ENCODE measurements around the gene CPN2.

CPN2 gene

DNA sequence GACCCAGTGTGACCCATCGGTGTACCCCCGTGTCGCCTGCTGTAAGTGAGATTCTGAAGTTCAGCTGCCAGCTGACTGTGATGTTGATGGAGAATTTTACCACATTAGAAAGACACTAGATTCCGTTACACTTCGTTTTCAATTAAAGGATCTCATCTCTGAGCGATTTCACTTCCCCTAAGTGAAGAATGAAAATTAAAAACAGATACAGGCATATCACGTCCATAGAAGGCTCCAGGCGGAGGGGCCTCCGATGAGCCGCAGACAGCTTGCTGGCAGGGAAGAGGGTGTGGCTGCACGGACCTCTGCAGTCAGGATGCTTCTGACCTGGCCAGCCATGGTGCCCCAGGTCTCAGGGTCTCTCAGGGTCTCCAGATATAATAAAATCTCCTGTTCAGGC, 6.6 kb upstream of the CPN2 start:
- no peak overlapping the region for H3K4me3 ChIP-seq (ENCODE audit: low read depth, low read length)

DNA sequence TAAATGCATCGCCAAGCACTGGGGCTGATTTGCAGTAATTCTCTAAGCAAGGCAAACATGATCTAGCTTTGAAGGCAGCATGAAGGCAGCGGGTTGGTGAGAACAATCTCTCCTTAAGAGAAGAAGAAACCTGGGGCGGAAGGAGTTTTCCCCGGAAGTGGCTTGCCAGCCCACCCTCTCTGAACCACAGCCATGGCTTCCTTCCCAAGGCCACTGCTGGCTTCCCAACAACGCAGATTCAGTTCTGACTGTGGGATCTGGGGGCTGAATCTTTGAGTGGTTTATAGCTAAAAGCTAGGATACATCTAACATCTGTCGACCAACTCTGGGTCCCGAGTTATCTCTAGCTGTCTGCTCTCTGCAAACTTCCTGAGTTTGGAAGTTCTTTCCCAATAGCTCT, 4.3 kb upstream of the CPN2 start:
- no peak overlapping the region for H3K4me3 ChIP-seq (ENCODE audit: low read depth, low read length)

DNA sequence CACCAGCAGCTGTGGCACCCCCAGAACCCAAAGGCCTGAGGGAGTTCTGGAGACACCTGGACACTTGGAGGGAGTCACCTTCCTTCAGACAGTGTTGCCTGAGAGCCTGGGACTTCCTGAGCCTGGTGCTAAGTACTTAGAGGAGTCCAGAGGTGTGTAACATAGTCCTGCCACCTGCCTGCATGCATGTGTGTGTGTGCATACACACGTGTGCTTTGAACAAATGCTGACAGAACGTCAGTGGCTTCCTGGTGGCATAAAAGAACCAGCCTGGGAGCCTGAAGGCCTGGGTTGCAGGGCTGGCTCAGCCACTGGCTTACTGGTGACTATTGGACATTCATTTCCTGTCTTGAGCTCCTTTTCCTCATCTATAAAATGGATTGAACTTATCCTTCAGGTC, 3.2 kb upstream of the CPN2 start:
- no peak overlapping the region for H3K4me3 ChIP-seq (ENCODE audit: low read depth, low read length)

DNA sequence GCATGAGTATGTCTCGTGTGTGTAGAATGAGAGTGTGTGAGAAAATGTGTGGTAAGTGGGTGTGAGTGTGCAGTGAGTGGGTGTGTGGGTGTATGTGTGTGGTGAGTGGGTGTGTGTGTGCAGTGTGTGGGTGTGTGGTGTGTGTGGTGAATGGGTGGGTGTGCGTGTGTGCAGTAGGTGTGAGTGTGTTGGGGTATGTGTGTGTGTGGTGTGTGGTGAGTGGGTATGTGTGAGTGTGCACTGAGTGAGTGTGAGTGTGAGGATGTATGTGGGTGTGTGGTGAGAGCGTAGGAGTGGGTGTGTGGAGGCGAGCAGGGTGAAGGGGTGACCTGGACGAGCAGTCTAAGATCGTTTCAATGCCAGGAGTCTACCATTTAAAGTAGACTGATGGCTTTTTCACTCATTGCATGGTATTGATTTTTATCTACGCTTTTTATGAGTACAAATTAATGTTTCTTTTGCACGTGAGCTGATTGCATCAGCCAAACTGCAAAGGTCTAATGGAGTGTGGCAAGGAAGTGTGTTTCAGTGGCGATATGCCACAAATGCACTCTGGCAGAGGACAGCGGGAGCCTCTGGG, 1.6 kb upstream of the CPN2 start:
- H3K4me3 ChIP-seq (ENCODE audit: low read depth, low read length): no peak overlapping the region

DNA sequence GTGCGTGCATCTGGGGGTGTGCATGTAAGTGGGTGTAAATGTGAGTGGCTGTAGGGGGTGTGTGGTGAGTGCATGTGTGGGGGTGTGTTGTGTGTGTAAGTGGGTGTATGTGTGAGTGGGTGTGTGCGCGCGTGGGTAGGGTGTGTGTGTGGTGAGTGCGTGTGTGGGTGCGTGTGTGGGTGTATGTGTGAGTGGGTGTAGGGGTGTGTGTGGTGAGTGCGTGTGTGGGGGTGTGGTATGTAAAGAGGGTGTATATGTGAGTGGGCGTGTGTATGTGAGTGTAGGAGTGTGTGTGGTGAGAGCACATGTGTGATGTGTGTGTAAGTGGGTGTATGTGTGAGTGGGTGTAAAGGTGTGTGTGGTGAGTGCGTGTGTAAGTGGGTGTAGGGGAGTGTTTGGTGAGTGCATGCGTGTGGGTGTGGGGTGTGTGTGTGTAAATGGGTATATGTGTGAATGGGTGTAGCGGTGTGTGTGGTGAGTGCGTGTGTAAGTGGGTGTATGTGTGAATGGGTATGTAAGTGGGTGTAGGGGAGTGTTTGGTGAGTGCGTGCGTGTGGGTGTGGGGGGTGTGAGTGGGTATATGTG, 916 bp upstream of the CPN2 start:
- H3K4me3 ChIP-seq (ENCODE audit: low read depth, low read length): no peak overlapping the region

DNA sequence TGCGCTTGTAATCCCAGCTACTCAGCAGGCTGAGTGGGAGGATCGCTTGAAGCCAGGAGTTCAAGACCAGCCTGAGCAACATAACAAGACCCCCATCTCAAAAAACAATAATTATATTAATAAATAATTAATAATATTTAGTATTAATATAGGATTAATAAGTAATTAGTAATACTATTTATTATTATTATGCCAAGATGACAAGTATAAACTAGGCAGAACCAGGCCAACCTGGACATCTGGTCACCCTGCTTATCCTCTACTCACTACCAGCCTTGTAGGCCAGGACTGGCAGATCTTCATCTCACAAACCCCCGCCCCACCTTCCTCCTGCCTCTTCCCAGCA, 429 bp downstream of the CPN2 start:
- H3K4me3 ChIP-seq (ENCODE audit: low read depth, low read length): no peak overlapping the region

DNA sequence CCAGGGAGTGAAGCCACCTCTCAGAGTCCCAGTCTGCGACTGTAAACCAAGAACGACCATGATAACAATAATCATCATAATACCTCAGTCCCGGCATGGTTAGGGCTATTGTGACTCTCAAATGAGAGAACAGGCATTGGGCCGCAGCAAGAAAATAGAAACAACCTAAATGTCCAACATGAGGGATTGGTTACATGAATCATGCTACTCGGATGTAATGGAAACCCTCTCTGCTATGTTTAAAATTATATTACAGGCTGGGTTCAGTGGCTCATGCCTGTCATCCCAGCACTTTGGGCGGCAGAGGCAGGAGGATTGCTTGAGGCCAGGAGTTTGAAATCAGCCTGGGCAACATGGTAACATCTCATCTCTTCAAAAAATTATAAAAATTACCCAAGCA, 2.8 kb downstream of the CPN2 start:
- no peak overlapping the region for H3K4me3 ChIP-seq (ENCODE audit: low read depth, low read length)

DNA sequence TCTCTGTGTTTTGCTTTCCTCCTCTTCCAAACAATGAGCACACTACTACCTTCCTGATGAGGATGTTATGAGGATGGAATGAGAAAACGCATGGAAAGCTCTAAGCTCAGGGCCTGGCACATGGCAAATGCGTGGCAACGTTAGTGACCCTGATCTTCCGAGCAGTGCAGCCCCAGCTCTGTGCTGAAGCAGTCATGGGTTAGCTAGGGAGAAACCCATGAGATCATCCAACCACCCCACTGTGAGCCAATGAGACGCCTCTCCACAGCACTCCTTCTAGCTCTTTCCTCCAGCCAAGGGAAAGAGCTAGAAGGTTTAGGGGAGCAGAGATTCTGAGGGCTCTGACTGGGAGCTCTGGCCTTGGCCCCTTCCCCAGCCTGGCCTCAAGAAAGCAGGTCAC, 4.5 kb downstream of the CPN2 start:
- H3K4me3 ChIP-seq (ENCODE audit: low read depth, low read length): no peak overlapping the region

DNA sequence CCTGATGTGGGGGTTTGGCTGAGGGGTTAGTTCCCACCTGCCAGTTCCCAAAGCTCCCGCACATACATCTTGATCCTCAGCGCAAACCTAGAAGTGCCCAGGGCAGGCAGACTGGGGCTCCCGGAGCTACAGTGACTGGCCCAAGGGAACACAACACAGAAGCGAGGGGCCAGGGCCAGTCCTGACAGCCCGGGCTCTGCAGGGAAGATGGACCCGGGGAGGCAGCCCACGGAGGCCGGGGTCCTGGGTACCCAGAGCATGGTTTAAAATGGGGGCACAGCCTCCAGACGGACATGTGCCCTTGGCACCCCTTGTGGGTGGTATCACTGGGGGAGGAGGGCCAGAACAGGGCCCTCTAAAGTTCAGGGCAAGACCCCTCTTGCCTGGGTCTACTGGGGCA, 5.1 kb downstream of the CPN2 start:
- H3K4me3 ChIP-seq (ENCODE audit: low read depth, low read length): no peak overlapping the region

DNA sequence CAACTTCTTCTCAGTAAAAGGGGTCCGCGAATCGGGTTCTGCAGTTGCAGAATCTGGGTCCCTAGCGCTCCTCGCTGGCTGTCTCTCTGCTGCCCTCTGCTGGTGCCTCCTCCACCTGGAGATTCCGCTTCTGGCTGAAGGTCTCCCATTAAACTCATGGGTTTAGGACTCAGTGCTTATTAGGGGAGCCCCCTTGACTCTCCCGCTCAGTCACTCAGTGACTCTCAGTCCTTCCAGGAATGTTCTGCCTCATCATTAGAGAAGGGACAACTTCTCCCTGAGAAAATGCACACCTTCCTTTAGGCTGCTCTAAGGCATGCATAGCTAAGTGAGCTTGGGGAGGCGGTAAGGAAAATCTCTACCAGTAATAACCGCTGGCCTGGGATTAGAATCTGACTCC, 7.1 kb downstream of the CPN2 start:
- no peak overlapping the region for H3K4me3 ChIP-seq (ENCODE audit: low read depth, low read length)

DNA sequence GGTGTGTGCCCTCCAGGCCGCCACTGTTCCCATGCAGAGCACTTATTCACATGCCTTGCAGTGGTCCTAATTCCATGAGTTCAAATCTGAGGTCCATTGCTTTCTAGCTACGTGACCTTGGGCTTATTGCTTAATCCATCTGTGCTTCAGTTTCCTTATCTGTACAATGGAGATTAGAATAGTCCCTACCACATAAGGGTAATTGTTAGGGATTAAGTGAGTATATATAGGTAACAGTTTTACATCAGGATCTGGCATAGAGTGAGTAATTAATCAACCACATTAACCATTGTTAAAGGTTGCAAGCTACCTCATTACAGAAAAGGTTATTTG, 7.6 kb downstream of the CPN2 start:
- no peak overlapping the region for H3K4me3 ChIP-seq (ENCODE audit: low read depth, low read length)

DNA sequence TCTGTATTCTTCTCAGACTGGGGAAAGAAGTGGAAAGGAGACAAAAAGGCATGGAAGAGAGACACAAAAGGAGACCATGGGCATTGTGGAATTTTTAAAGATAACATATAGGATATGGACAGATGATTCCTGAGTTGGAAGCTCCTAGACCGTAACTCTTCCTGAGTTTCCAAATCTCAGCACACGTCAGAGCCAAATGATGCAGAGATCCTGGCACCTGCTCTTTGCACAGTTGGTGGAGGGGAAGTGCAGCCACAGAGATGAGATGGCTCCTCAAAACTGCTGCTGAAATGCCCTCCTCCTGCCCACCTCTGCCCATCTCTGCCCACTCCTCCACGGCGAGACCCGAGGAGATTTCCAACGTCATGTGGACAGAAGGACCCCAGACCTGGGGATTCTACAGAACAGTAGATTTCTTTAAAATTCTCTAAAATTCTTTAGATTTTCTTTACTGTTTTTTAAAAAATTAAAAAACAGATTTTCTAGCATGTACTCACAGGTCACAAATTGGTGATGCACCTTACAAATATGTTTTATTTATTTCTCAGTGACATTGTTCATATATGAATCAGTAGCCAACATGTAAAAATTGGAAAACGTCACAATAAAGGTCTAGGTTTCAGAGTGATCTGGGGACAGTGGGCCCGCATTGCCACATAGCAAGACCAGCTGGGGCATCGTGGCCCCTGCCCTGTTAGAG, 8.1 kb downstream of the CPN2 start:
- no peak overlapping the region for H3K4me3 ChIP-seq (ENCODE audit: low read depth, low read length)

DNA sequence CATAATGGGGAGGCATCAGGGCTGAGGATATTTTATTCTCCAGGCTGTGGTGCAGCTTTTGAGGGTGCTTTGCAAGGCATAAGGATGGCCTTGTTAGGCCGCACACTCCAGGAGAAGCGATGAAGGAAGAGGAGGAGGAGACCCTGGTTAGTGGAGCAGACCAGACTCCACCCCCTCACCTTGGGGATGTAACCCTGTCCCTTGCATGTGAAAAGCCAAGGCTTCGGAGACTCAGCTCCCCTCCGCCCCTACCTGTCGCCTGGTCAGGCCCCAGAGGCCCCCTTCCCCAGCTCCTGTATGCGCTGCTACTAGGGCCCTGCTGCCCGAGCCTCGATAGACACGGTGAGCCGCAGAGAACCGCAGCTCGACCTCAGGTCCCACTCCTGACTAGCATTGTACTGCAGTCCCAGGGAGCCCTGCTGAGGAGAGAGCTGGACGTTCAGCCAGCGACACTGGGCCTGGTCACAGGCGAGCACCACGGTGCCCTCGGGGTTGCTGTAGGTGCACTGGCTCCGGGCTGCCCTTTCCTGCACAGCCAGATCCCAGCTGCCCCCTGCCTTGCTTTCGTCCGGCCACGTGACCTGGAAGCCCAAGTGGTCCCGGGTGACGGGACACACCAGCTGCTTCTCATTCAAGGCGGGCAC, 10.2 kb downstream of the CPN2 start:
- H3K4me3 ChIP-seq (ENCODE audit: low read depth, low read length): no peak overlapping the region

DNA sequence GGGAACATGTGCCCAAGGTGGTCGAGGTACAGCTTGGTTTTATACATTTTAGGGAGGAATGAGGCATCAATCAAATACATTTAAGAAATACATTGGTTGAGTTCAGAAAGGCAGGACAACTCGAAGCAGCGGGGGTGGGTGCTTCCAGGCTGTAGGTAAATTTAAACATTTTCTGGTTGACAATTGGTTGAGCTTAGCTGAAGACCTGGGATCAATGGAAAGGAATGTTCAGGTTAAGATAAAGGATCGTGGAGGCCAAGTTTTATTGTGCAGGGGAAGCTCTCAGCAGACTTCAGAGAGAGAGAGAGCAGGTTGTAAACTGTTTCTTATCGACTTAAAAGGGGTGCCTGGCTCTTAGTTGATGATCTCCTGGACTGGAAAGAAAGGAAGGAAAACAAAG, 11.3 kb downstream of the CPN2 start:
- no peak overlapping the region for H3K4me3 ChIP-seq (ENCODE audit: low read depth, low read length)

DNA sequence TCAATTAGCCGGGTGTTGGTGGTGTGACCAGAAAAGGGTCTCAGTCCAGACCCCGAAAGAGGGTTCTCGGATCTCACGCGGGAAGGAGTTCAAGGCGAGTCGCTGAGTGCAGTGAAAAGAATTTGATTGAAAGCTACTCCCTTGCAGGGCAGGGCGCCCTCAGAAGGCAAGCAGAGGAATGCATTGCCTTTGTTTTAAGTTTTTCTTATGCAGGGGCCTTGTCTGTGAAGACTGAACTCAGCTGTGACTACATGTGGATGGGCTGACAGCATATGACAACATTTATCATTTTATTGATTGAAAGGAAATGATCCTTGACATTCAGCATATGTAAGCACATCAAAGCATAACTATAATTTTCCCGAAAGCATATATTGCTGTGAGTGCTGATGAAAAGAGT, 11.8 kb downstream of the CPN2 start:
- H3K4me3 ChIP-seq (ENCODE audit: low read depth, low read length): no peak overlapping the region

DNA sequence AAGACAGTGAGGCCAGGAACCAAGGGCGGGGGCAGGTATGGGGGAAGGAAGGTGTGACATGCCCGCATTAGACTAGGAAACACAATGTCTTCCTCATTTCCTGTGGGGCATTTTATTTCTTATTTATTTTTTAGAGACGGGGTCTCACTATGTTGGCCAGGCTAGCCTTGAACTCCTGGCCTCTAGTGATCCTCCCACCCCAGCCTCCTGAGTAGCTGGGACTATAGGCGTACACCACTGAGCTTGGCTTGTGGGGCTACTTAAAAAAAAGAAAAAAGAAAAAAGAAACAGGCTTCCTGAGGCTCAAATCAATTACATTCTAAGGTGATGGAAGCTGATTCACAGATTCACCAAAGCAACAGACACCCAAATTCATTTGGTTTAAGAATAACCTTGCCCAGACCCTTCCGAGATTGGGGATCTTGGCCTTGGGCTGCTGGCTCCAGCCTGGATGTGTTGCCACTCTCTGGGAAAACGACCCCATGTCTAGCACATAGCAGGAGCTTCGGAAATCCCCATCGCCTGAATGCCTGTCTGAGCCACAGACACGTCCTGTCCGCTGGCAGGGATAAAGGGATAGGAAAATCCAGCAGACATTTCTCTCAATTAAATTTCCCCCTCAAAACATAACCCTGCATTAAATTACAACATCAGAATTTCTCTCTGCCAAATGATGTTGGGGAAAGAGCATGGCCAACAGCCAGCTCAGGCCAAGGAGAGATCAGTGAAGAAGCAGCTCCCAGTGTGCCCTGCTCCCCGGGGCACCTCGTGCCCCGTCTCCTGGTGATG, 13.0 kb downstream of the CPN2 start:
- no peak overlapping the region for H3K4me3 ChIP-seq (ENCODE audit: low read depth, low read length)

DNA sequence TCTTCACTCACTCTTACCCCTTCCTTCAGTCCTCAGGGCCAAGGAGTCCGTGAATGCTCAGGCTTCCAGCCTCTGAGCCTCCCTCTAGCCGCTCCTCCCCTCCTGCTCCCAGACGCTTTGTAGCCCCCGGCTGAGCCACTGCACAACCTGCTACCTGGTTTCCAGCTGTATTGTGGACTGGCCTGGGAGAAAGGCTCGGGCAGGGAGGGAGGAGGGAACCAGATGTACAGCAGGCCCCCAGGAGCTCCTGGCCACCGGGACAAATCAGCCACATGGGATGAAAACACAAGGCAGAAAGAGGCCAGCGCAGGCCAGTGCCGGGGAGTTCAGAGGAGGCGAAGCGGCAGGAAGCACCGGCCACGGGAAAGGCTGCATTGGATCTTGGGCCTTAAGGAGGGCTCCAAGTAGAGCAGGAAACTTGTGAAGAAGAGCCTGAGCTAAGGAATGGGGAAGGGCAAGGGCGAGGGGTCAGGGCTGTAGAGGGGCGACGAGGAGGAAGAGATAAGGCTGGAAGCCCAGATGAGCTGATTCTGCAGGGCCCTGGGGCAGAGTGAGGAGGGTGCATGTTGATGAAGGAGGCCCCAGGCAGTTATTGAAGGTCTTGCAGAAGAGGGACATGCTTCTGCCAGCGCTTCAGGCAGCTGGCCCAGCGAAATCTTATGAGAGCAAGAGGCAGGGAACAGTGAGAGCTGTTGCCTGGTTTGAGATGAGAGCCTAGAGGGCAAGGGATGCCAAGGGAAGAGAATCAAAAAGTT, 14.3 kb downstream of the CPN2 start:
- no peak overlapping the region for H3K4me3 ChIP-seq (ENCODE audit: low read depth, low read length)

DNA sequence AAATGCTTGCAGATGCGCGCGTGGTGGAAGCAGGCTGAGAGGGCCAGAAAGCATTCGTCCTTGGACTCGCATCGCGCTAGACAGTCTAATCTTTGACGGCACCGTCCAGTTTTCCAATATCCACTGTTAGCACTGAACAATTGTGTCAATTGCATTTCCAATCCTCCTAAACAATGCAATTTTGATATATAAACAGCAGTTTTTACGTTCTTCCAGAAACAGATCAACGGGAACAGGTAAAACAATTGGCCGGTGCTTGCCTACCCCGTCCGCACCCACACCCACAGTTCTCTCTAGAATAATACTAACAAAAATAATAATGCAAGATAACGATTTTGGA, 17.2 kb downstream of the CPN2 start:
- no peak overlapping the region for H3K4me3 ChIP-seq (ENCODE audit: low read depth, low read length)

DNA sequence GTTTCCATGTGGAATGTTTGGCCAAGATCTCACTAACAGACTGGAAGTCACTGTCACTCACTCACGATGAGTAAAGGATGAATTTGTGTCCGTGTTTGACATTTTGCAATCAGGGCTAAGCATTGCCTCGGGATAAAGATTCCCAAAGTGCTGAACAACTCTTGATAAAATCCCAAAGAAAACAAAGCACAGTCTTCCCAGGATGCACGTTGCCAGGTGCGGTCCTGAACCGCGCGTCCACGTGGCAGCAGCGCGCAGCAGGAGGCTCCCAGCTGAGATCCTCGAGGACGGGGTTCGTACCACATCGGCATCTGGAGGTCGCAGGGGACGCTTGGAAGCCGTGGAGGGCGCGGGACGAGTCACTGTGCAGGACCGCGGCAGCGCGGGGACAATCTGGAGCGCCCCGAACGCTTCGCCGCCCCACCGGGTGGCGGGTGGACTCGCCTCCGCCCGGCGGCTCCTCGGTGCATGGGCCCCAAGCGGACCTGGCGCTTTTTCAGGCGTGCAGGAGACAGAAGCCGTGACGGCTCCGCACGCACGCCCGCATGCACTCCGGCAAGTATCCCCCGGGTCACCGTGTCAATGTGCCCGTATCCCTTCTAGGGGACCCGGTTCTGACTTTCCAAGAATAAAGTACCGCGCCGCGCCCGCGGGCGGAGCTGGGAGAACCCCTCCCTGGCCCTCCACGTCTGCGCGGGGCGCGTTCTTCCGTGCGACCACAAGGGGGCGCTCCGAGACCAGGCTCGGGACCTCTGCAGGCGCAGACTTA, 17.7 kb downstream of the CPN2 start:
- peak overlapping the region; percentile 31 for H3K4me3 ChIP-seq (ENCODE audit: low read depth, low read length)

DNA sequence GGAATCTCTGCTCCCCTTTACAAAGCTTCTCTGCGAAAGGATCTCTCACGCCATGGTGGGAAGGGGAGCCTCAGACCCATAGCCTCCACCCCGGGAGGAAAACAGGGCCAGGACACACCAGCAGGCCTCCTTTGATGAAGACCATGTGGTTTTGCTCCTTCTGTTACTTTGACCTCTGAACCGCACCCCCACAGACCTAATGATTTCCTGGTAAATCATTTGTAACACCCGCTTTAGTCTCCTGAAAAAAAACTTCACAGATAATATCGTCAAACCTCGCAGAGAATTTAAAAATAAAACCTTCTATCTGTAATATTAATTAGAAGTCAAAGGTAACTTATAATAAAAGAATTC, 18.3 kb downstream of the CPN2 start:
- H3K4me3 ChIP-seq (ENCODE audit: low read depth, low read length): no peak overlapping the region

DNA sequence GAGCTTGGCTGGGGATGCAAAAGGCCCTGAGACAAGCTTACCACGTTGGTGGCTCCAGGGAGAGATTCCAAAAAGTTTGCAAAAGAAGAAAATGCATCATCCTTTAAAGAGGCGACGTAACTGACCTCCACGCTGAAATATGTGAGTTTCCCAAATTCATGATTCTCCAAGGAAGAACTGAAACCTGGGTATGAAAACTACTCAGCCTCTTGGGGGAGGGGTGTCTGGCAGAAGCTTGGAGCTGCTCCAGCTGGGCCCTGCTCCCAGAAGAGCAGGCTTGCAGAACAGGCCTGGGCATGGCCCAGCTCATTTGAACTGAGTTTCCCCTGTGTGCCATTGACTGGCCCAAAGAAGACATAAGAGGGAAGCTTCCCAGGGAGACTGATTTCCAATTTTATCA, 20.5 kb downstream of the CPN2 start:
- H3K4me3 ChIP-seq (ENCODE audit: low read depth, low read length): no peak overlapping the region
